H9 (cell line): Measurements from ENCODE around the gene RNASE9. TPM values are rescaled to one million over a fixed set of nuclear protein-coding genes. Genes with fewer than 3 reads are reported as not detected.

ENCODE experiments used
- DNase-seq: peaks from one replicate; pipeline ENCODE4 v3.0.0-alpha.2; 2017
- H2AFZ ChIP-seq: one replicate; pipeline ENCODE4 v1.6.1; 2013; ENCODE audit warnings: mild to moderate bottlenecking, low read length, control low read depth, moderate library complexity
- H2AK5ac ChIP-seq: 2 replicates; pipeline ENCODE4 v1.6.1; 2013; ENCODE audit warnings: low read length, control low read depth, mixed read lengths; ENCODE audit not compliant: insufficient read length
- H2BK120ac ChIP-seq: one replicate; pipeline ENCODE4 v1.6.1; 2013; ENCODE audit warnings: low read depth, mild to moderate bottlenecking, low read length, control low read depth, inconsistent platforms; ENCODE audit not compliant: poor library complexity, severe bottlenecking
- H2BK12ac ChIP-seq: 2 replicates; pipeline ENCODE4 v1.6.1; 2013; ENCODE audit warnings: low read length, control low read depth, mixed read lengths, low read depth; ENCODE audit not compliant: insufficient read length
- H2BK15ac ChIP-seq: 2 replicates; pipeline ENCODE4 v1.6.1; 2013; ENCODE audit warnings: low read depth, low read length, control low read depth
- H2BK20ac ChIP-seq: one replicate; pipeline ENCODE4 v1.6.1; 2013; ENCODE audit warnings: low read depth, mild to moderate bottlenecking, low read length, control low read depth, inconsistent platforms; ENCODE audit not compliant: poor library complexity, severe bottlenecking
- H2BK5ac ChIP-seq: 2 replicates; pipeline ENCODE4 v1.6.1; 2013; ENCODE audit warnings: low read length, control low read depth, mixed read lengths; ENCODE audit not compliant: insufficient read length
- H3K14ac ChIP-seq: 2 replicates; pipeline ENCODE4 v1.6.1; 2013; ENCODE audit warnings: low read length, control low read depth; ENCODE audit not compliant: insufficient read depth
- H3K18ac ChIP-seq: 2 replicates; pipeline ENCODE4 v1.6.1; 2013; ENCODE audit warnings: low read depth, mild to moderate bottlenecking, mixed read lengths, low read length, control low read depth; ENCODE audit not compliant: insufficient read length
- H3K23ac ChIP-seq: 2 replicates; pipeline ENCODE4 v1.6.1; 2013; ENCODE audit warnings: low read length, control low read depth, mixed read lengths, low read depth; ENCODE audit not compliant: insufficient read length
- H3K23me2 ChIP-seq: 2 replicates; pipeline ENCODE4 v1.6.1; 2013; ENCODE audit warnings: low read depth, mild to moderate bottlenecking, mixed read lengths, low read length, control low read depth; ENCODE audit not compliant: insufficient read length, poor library complexity, severe bottlenecking
- H3K27ac ChIP-seq: 2 replicates; pipeline ENCODE4 v1.5.1; 2013; ENCODE audit warnings: low read length, control low read depth, mixed read lengths, low read depth; ENCODE audit not compliant: insufficient read length
- H3K27me3 ChIP-seq: 2 replicates; pipeline ENCODE4 v1.6.1; 2013; ENCODE audit warnings: low read length, control low read depth, inconsistent platforms; ENCODE audit not compliant: insufficient read depth
- H3K4ac ChIP-seq: 2 replicates; pipeline ENCODE4 v1.6.1; 2013; ENCODE audit warnings: low read depth, mild to moderate bottlenecking, control low read depth, inconsistent platforms, low read length, moderate library complexity
- H3K4me1 ChIP-seq: 2 replicates; pipeline ENCODE4 v1.6.1; 2013; ENCODE audit warnings: low read length, control low read depth, inconsistent platforms; ENCODE audit not compliant: insufficient read depth
- H3K4me2 ChIP-seq: 2 replicates; pipeline ENCODE4 v1.6.1; 2013; ENCODE audit warnings: low read length, control low read depth, mixed read lengths; ENCODE audit not compliant: insufficient read length, insufficient read depth
- H3K56ac ChIP-seq: 2 replicates; pipeline ENCODE4 v1.6.1; 2013; ENCODE audit warnings: low read depth, mild to moderate bottlenecking, mixed read lengths, low read length, control low read depth; ENCODE audit not compliant: insufficient read length
- H3K79me1 ChIP-seq: 2 replicates; pipeline ENCODE4 v1.6.1; 2013; ENCODE audit warnings: low read depth, mild to moderate bottlenecking, moderate library complexity, low read length, control low read depth, inconsistent platforms; ENCODE audit not compliant: insufficient read depth, poor library complexity, severe bottlenecking
- H3K79me2 ChIP-seq: 2 replicates; pipeline ENCODE4 v1.6.1; 2013; ENCODE audit warnings: low read length, control low read depth, inconsistent platforms; ENCODE audit not compliant: insufficient read depth
- H3K9ac ChIP-seq: 2 replicates; pipeline ENCODE4 v1.6.1; 2013; ENCODE audit warnings: low read length, control low read depth, mixed read lengths; ENCODE audit not compliant: insufficient read length; ENCODE audit errors: extremely low read depth
- H3K9me3 ChIP-seq: one replicate; pipeline ENCODE4 v1.6.1; 2013; ENCODE audit warnings: low read depth, low read length, inconsistent platforms; ENCODE audit not compliant: control insufficient read depth
- H3T11ph ChIP-seq: one replicate; pipeline ENCODE4 v1.6.1; 2013; ENCODE audit warnings: mild to moderate bottlenecking, low read length, control low read depth, inconsistent platforms
- H4K20me1 ChIP-seq: one replicate; pipeline ENCODE4 v1.6.1; 2013; ENCODE audit not compliant: control insufficient read depth, insufficient read length, insufficient read depth
- H4K5ac ChIP-seq: 2 replicates; pipeline ENCODE4 v1.6.1; 2013; ENCODE audit warnings: low read depth, mild to moderate bottlenecking, mixed read lengths, low read length, control low read depth; ENCODE audit not compliant: insufficient read length
- H4K8ac ChIP-seq: replicated peaks from 2 replicates; pipeline ENCODE4 v1.6.1; 2013; ENCODE audit warnings: low read length, control low read depth, mixed read lengths, low read depth; ENCODE audit not compliant: insufficient read length
- H4K91ac ChIP-seq: 2 replicates; pipeline ENCODE4 v1.6.1; 2013; ENCODE audit warnings: low read depth, mild to moderate bottlenecking, moderate library complexity, mixed read lengths, low read length, control low read depth; ENCODE audit not compliant: insufficient read length
- H3K27ac Mint-ChIP-seq, 3 experiments: 2 replicates in 2 of 3; 3 replicates in 1 of 3; pipeline ENCODE4 v1.8.0; 2020 to 2021; ENCODE audit warnings: mixed read lengths in 3 of 3, mild to moderate bottlenecking in 1 of 3, moderate library complexity in 1 of 3
- H3K27me3 Mint-ChIP-seq: 2 replicates; pipeline ENCODE4 v1.8.0; 2021; ENCODE audit warnings: low read depth, mild to moderate bottlenecking, moderate library complexity, mixed read lengths
- H3K36me3 Mint-ChIP-seq, 3 experiments: 2 replicates in 2 of 3; 3 replicates in 1 of 3; pipeline ENCODE4 v1.8.0; 2020 to 2021; ENCODE audit warnings: low read depth in 3 of 3, mixed read lengths in 3 of 3; ENCODE audit not compliant: insufficient read depth in 1 of 3
- H3K4me1 Mint-ChIP-seq, 2 experiments: 2 replicates each; pipeline ENCODE4 v1.8.0; 2020; ENCODE audit warnings: mixed read lengths in 2 of 2
- H3K4me3 Mint-ChIP-seq, 2 experiments: 2 replicates in 1 of 2; 3 replicates in 1 of 2; pipeline ENCODE4 v1.8.0; 2020 to 2021; ENCODE audit warnings: mild to moderate bottlenecking in 2 of 2, mixed read lengths in 2 of 2, moderate library complexity in 1 of 2
- H3K9me3 Mint-ChIP-seq, 2 experiments: 2 replicates in 1 of 2; 3 replicates in 1 of 2; pipeline ENCODE4 v1.8.0; 2020; ENCODE audit warnings: mild to moderate bottlenecking in 2 of 2, mixed read lengths in 2 of 2, moderate library complexity in 1 of 2
- CTCF ChIP-seq: fragments of 200-600 bp; sonication (generic); conservative IDR thresholded peaks from 3 replicates; pipeline ENCODE4 v1.8.0; 2021; ENCODE audit warnings: antibody characterized with exemption, mild to moderate bottlenecking
- WGBS: extraction: QIAGEN DNeasy Blood & Tissue Kit; methylation state at CpG from one replicate; pipeline ENCODE4 v1.1.7; 2013; ENCODE audit warnings: missing lambda C conversion rate, low lambda C conversion rate, mixed read lengths; ENCODE audit not compliant: insufficient read length; ENCODE audit errors: extremely low coverage; 5-methylcytosine and 5-hydroxymethylcytosine counted together
- total RNA-seq: library from RNA; stranded (reverse); gene quantifications from 2 replicates; pipeline ENCODE4 v1.2.1, GENCODE V29; 2021

Gene RNASE9
- total RNA-seq, 1 experiment from 2014 or later, result not detected

- Mint-ChIP-seq H3K27me3 (no peaks in the 10 kb centered on the region; the same call in 1 of the 2 replicates), H3K36me3 (peaks cover 0 to 4% (median 0%) of the 10 kb centered on the region in 3 experiments; a peak in 2 of 7 replicates), H3K4me3 (no peak within 1 kb of the TSS), H3K4me1 (peaks cover 10 to 15% of the 10 kb centered on the region in 2 experiments), H3K9me3 (no peaks in the 10 kb centered on the region; a peak in 3 of 5 replicates), H3K27ac (no peak within 1 kb of the TSS)
- H4K5ac ChIP-seq, result no peak within 1 kb of the TSS
- H2AFZ ChIP-seq, result no peak within 1 kb of the TSS
- no peak within 1 kb of the TSS for H3T11ph ChIP-seq
- no peak within 1 kb of the TSS for H3K27ac ChIP-seq
- H3K56ac ChIP-seq, result no peak within 1 kb of the TSS
- no peak within 1 kb of the TSS for H3K9ac ChIP-seq
- no peaks in the 10 kb centered on the region for H3K79me1 ChIP-seq
- no peak for DNase-seq
- no peak within 1 kb of the TSS for H2BK5ac ChIP-seq
- TF ChIP-seq CTCF, result no peak
- H3K4me2 ChIP-seq, result no peak within 1 kb of the TSS
- H2AK5ac ChIP-seq, result no peak within 1 kb of the TSS
- no peak within 1 kb of the TSS for H2BK120ac ChIP-seq
- no peak within 1 kb of the TSS for H3K23ac ChIP-seq
- no peak within 1 kb of the TSS for H3K14ac ChIP-seq
- no peaks in the 10 kb centered on the region for H3K4me1 ChIP-seq
- no peak within 1 kb of the TSS for H2BK15ac ChIP-seq
- no peaks in the 10 kb centered on the region for H3K9me3 ChIP-seq
- no peak within 1 kb of the TSS for H3K4ac ChIP-seq
- H2BK12ac ChIP-seq, result no peak within 1 kb of the TSS
- no peaks in the 10 kb centered on the region for H3K27me3 ChIP-seq
- no peaks in the 10 kb centered on the region for H3K23me2 ChIP-seq
- no peak within 1 kb of the TSS for H4K91ac ChIP-seq
- no peaks in the 10 kb centered on the region for H3K79me2 ChIP-seq
- H4K8ac ChIP-seq, result no peak within 1 kb of the TSS
- H2BK20ac ChIP-seq, result no peak within 1 kb of the TSS
- H4K20me1 ChIP-seq, result no peaks in the 10 kb centered on the region
- WGBS, result no CpG with 5 or more reads among the region's 4 CpGs
- no peak within 1 kb of the TSS for H3K18ac ChIP-seq
These were observed 30.4 kb upstream of the RNASE9 start, which contains the start of gene RNASE12 for GRCh38 chr14:20591235-20591634. TSS of gene RNASE12 (minus strand) at chr14:20591376. CDS start at chr14:20590723, 653 bp downstream.
